IMR-90 (cell line): ENCODE data around the gene TBC1D10A. TPM values are rescaled to one million over a fixed set of nuclear protein-coding genes. Genes with fewer than 3 reads are reported as not detected.

ENCODE experiments used
- ATAC-seq: fragments of 200-7000 bp; cut with Tn5 transposase; 2 replicates; pipeline ENCODE4 v1.9.1; 2020; ENCODE audit warnings: low read depth, mild to moderate bottlenecking, moderate library complexity
- BruUV-seq: library from RNA; stranded (reverse); fragments of 400-500 nt; replicated peaks from 2 replicates; lab custom pipeline; 2021; lab: Mats Ljungman, UMichigan
- CTCF ChIA-PET: fragments of 300-600 bp; formaldehyde crosslinking; extraction: SDS; loops from one replicate; lab custom pipeline; 2021; ENCODE audit warnings: antibody characterized with exemption; lab: Yijun Ruan, JAX
- POLR2A ChIA-PET: fragments of 300-600 bp; sonication (Branson Sonifier 250); formaldehyde crosslinking; loops from one replicate; lab custom pipeline; 2022; ENCODE audit warnings: antibody characterized with exemption; ENCODE audit not compliant: unreplicated experiment; lab: Charles Lee
- DNase-seq: peaks from one replicate; pipeline ENCODE4 v3.0.0; 2013
- H2AFZ ChIP-seq: replicated peaks from 2 replicates; pipeline ENCODE3; 2013; ENCODE audit warnings: low read length, mild to moderate bottlenecking; ENCODE audit not compliant: poor library complexity
- H2AK5ac ChIP-seq: 2 replicates; pipeline ENCODE4 v1.6.1; 2013; ENCODE audit warnings: low read depth, low read length, inconsistent platforms
- H2AK9ac ChIP-seq: replicated peaks from 2 replicates; pipeline ENCODE3; 2013; ENCODE audit warnings: mild to moderate bottlenecking, low read depth, low read length, moderate library complexity; ENCODE audit not compliant: poor library complexity
- H2BK120ac ChIP-seq: 2 replicates; pipeline ENCODE4 v1.6.1; 2013; ENCODE audit warnings: low read depth, low read length, inconsistent platforms
- H2BK15ac ChIP-seq: 3 replicates; pipeline ENCODE4 v1.6.1; 2013; ENCODE audit warnings: low read depth, low read length, inconsistent platforms
- H2BK20ac ChIP-seq: 2 replicates; pipeline ENCODE4 v1.6.1; 2013; ENCODE audit warnings: low read depth, mild to moderate bottlenecking, inconsistent platforms, low read length, moderate library complexity
- H2BK5ac ChIP-seq: 2 replicates; pipeline ENCODE4 v1.6.1; 2013; ENCODE audit warnings: mild to moderate bottlenecking, low read depth, low read length, inconsistent platforms; ENCODE audit not compliant: poor library complexity, severe bottlenecking
- H3K14ac ChIP-seq: replicated peaks from 2 replicates; pipeline ENCODE4 v1.6.1; 2013; ENCODE audit warnings: low read depth, low read length, inconsistent platforms
- H3K18ac ChIP-seq: 2 replicates; pipeline ENCODE4 v1.6.1; 2013; ENCODE audit warnings: low read depth, low read length, control low read depth
- H3K23ac ChIP-seq: 2 replicates; pipeline ENCODE4 v1.6.1; 2013; ENCODE audit warnings: low read depth, low read length, inconsistent platforms
- H3K27ac ChIP-seq: 2 replicates; pipeline ENCODE4 v1.5.1; 2013; ENCODE audit warnings: mild to moderate bottlenecking, control low read depth, low read length; ENCODE audit not compliant: insufficient read depth
- H3K27me3 ChIP-seq: 2 replicates; pipeline ENCODE4 v1.6.1; 2013; ENCODE audit warnings: low read length; ENCODE audit not compliant: control insufficient read depth, insufficient read depth
- H3K36me3 ChIP-seq: 2 replicates; pipeline ENCODE4 v1.6.1; 2013; ENCODE audit warnings: low read length, mixed read lengths; ENCODE audit not compliant: control insufficient read depth, insufficient read depth
- H3K4ac ChIP-seq: 2 replicates; pipeline ENCODE4 v1.6.1; 2013; ENCODE audit warnings: low read depth, low read length, inconsistent platforms
- H3K4me1 ChIP-seq: 2 replicates; pipeline ENCODE4 v1.6.1; 2013; ENCODE audit warnings: low read length, mixed read lengths; ENCODE audit not compliant: control insufficient read depth, insufficient read depth
- H3K4me2 ChIP-seq: 2 replicates; pipeline ENCODE4 v1.6.1; 2013; ENCODE audit warnings: low read depth, mild to moderate bottlenecking, control low read depth, low read length, moderate library complexity
- H3K4me3 ChIP-seq: 2 replicates; pipeline ENCODE4 v1.5.1; 2013; ENCODE audit warnings: low read depth, mild to moderate bottlenecking, control low read depth, low read length, moderate library complexity; ENCODE audit not compliant: insufficient read depth
- H3K56ac ChIP-seq: 2 replicates; pipeline ENCODE4 v1.6.1; 2013; ENCODE audit warnings: low read length, inconsistent platforms; ENCODE audit not compliant: insufficient read depth; ENCODE audit errors: extremely low read depth
- H3K79me1 ChIP-seq, 2 experiments: 2 replicates each; pipeline ENCODE4 v1.6.1; 2013; ENCODE audit warnings: low read length in 2 of 2, inconsistent platforms in 1 of 2, low read depth in 1 of 2
- H3K9ac ChIP-seq: 2 replicates; pipeline ENCODE4 v1.6.1; 2013; ENCODE audit warnings: low read depth, low read length, control low read depth
- H3K9me1 ChIP-seq: 2 replicates; pipeline ENCODE4 v1.6.1; 2013; ENCODE audit warnings: low read length, inconsistent platforms; ENCODE audit not compliant: insufficient read depth
- H3K9me3 ChIP-seq: 2 replicates; pipeline ENCODE4 v1.6.1; 2013; ENCODE audit warnings: low read length; ENCODE audit not compliant: control insufficient read depth, insufficient read depth
- H4K20me1 ChIP-seq: 2 replicates; pipeline ENCODE4 v1.6.1; 2013; ENCODE audit warnings: low read length, inconsistent platforms; ENCODE audit not compliant: insufficient read depth
- H4K5ac ChIP-seq: 2 replicates; pipeline ENCODE4 v1.6.1; 2013; ENCODE audit warnings: mild to moderate bottlenecking, low read depth, low read length, control low read depth
- H4K8ac ChIP-seq, 2 experiments: 2 replicates each; pipeline ENCODE4 v1.6.1; 2013; ENCODE audit warnings: low read depth in 2 of 2, low read length in 2 of 2, control low read depth in 1 of 2, inconsistent platforms in 1 of 2
- H4K91ac ChIP-seq: 2 replicates; pipeline ENCODE4 v1.6.1; 2013; ENCODE audit warnings: low read depth, low read length, inconsistent platforms; ENCODE audit not compliant: insufficient read depth
- BHLHE40 ChIP-seq: fragments of 150-350 bp; IDR thresholded peaks from 2 replicates; pipeline ENCODE4 v1.6.1; 2016; ENCODE audit warnings: mild to moderate bottlenecking, low read depth, low read length
- CEBPB ChIP-seq: IDR thresholded peaks from 2 replicates; pipeline ENCODE4 v1.6.1; 2012; ENCODE audit warnings: low read depth, low read length, improper control_type of control experiment
- CHD1 ChIP-seq: IDR thresholded peaks from 2 replicates; pipeline ENCODE4 v1.6.1; 2012; ENCODE audit warnings: low read depth, low read length, improper control_type of control experiment
- CTCF ChIP-seq: conservative IDR thresholded peaks from 2 replicates; pipeline ENCODE4 v1.5.1; 2012; ENCODE audit warnings: mild to moderate bottlenecking, low read depth, low read length, improper control_type of control experiment
- ELK1 ChIP-seq: fragments of 150-350 bp; IDR thresholded peaks from 2 replicates; pipeline ENCODE4 v1.6.1; 2016; ENCODE audit warnings: low read depth, mild to moderate bottlenecking, low read length, moderate library complexity, borderline replicate concordance
- FOS ChIP-seq: fragments of 150-350 bp; IDR thresholded peaks from 2 replicates; pipeline ENCODE4 v1.6.1; 2016; ENCODE audit warnings: low read depth, low read length
- MAFK ChIP-seq: IDR thresholded peaks from 2 replicates; pipeline ENCODE4 v1.6.1; 2012; ENCODE audit warnings: low read depth, low read length, improper control_type of control experiment
- MAZ ChIP-seq: IDR thresholded peaks from 2 replicates; pipeline ENCODE4 v1.6.1; 2012; ENCODE audit warnings: low read depth, mild to moderate bottlenecking, low read length, improper control_type of control experiment, moderate library complexity, borderline replicate concordance
- MXI1 ChIP-seq: IDR thresholded peaks from 2 replicates; pipeline ENCODE4 v1.6.1; 2012; ENCODE audit warnings: low read depth, mild to moderate bottlenecking, low read length, moderate library complexity, borderline replicate concordance
- NFE2L2 ChIP-seq: fragments of 150-350 bp; IDR thresholded peaks from 2 replicates; pipeline ENCODE4 v1.6.1; 2016; ENCODE audit warnings: low read depth, mild to moderate bottlenecking, low read length
- POLR2A ChIP-seq: IDR thresholded peaks from 2 replicates; pipeline ENCODE4 v1.6.1; 2012; ENCODE audit warnings: mild to moderate bottlenecking, low read depth, low read length
- RAD21 ChIP-seq: IDR thresholded peaks from 2 replicates; pipeline ENCODE4 v1.6.1; 2012; ENCODE audit warnings: low read length, improper control_type of control experiment
- RCOR1 ChIP-seq: IDR thresholded peaks from 2 replicates; pipeline ENCODE4 v1.6.1; 2012; ENCODE audit warnings: mild to moderate bottlenecking, low read length, improper control_type of control experiment; ENCODE audit not compliant: insufficient replicate concordance
- RFX5 ChIP-seq: IDR thresholded peaks from 2 replicates; pipeline ENCODE4 v1.8.0; 2012; ENCODE audit warnings: low read depth, mild to moderate bottlenecking, low read length, moderate library complexity
- SMC3 ChIP-seq: fragments of 150-350 bp; IDR thresholded peaks from 2 replicates; pipeline ENCODE4 v1.6.1; 2016; ENCODE audit warnings: low read depth, mild to moderate bottlenecking, antibody characterized with exemption, low read length, moderate library complexity
- USF2 ChIP-seq: fragments of 150-350 bp; IDR thresholded peaks from 2 replicates; pipeline ENCODE4 v1.6.1; 2017; ENCODE audit warnings: mild to moderate bottlenecking, antibody characterized with exemption, low read length, low read depth
- WGBS, 2 experiments: methylation state at CpG; one replicate each; pipeline versions ENCODE4 v1.1.5 to v1.1.7; 2013; ENCODE audit warnings: missing lambda C conversion rate in 2 of 2; ENCODE audit not compliant: insufficient read length in 1 of 2; ENCODE audit errors: extremely low coverage in 2 of 2; 5-methylcytosine and 5-hydroxymethylcytosine counted together
- dilution Hi-C: fragments of 300-500 bp; cut with HindIII; formaldehyde crosslinking; loops from one replicate; pipeline ENCODE4 v1.14.3; 2018; ENCODE audit warnings: low sequenced_read_pairs; ENCODE audit not compliant: unreplicated experiment
- in situ Hi-C: fragments of 300-500 bp; cut with MboI; formaldehyde crosslinking; loops from 3 replicates; pipeline ENCODE4 v1.14.3; 2019; ENCODE audit warnings: low sequenced_read_pairs, inconsistent platforms, mixed read lengths
- intact Hi-C: fragments of 100-400 bp; cut with micrococcal nuclease; formaldehyde crosslinking; loops from 2 replicates; pipeline ENCODE4 v1.10.0; 2022
- polyA plus RNA-seq, 3 experiments: library from polyadenylated mRNA; depleted of rRNA; stranded (reverse); fragments of >200 nt; gene quantifications; 2 replicates each; pipeline ENCODE4 v1.2.3, GENCODE V29; 2012; ENCODE audit warnings: low replicate concordance in 1 of 3
- total RNA-seq: library from RNA; depleted of rRNA; stranded (reverse); fragments of >200 nt; gene quantifications from 2 replicates; pipeline ENCODE4 v1.2.3, GENCODE V29; 2012

The TBC1D10A gene
- total and polyA plus RNA-seq, 2 of the 4 experiments (the other 2 are of a cell fraction), result 16.3 to 33.1 TPM

GRCh38 chr22:30295576-30295975 lies 31.2 kb downstream of the TBC1D10A start:
- peaks cover 80% of the 10 kb centered on the region for H3K36me3 ChIP-seq
- no peak overlapping the region for H3K18ac ChIP-seq
- H2AFZ ChIP-seq, result no peak overlapping the region
- peaks cover 9% of the 10 kb centered on the region; the same call in 1 of the 2 replicates for H3K4me1 ChIP-seq
- ATAC-seq, result no peak
- H2AK5ac ChIP-seq, result no peak overlapping the region
- H3K9ac ChIP-seq, result no peak overlapping the region
- H2AK9ac ChIP-seq, result no peak overlapping the region
- no peak overlapping the region for H2BK15ac ChIP-seq
- H3K56ac ChIP-seq, result no peak overlapping the region
- no peak overlapping the region for H3K27ac ChIP-seq
- no peak overlapping the region for H3K4me3 ChIP-seq
- peaks cover 26% of the 10 kb centered on the region for H4K20me1 ChIP-seq
- H2BK5ac ChIP-seq, result no peak overlapping the region
- H3K14ac ChIP-seq, result no peak overlapping the region
- no TSS peak for BruUV-seq
- H3K4me2 ChIP-seq, result no peak overlapping the region
- no peak overlapping the region for H4K91ac ChIP-seq
- no peaks in the 10 kb centered on the region for H3K9me3 ChIP-seq
- no peak for TF ChIP-seq BHLHE40
- no peak for TF ChIP-seq RCOR1
- no peak for TF ChIP-seq CTCF
- no peak for TF ChIP-seq RAD21
- no peak for TF ChIP-seq NFE2L2
- TF ChIP-seq CHD1, result no peak
- no peak for TF ChIP-seq MAFK
- TF ChIP-seq MAZ, result no peak
- TF ChIP-seq POLR2A, result no peak
- no peak for TF ChIP-seq CEBPB
- no peak for TF ChIP-seq MXI1
- no peak for TF ChIP-seq ELK1
- no peak for TF ChIP-seq SMC3
- TF ChIP-seq USF2, result no peak
- no peak for TF ChIP-seq RFX5
- no peak for TF ChIP-seq FOS
- in situ Hi-C loops, result no loop called here
- H3K9me1 ChIP-seq, result peaks cover 5% of the 10 kb centered on the region
- intact Hi-C loops, result no loop called here
- CTCF ChIA-PET, result no interaction called here
- no peak overlapping the region for H4K8ac ChIP-seq
- H2BK120ac ChIP-seq, result no peak overlapping the region
- no peak overlapping the region for H3K4ac ChIP-seq
- no peak overlapping the region for H3K23ac ChIP-seq
- POLR2A ChIA-PET, result no interaction called here
- H3K27me3 ChIP-seq, result no peaks in the 10 kb centered on the region
- H4K5ac ChIP-seq, result no peak overlapping the region
- WGBS, 2 experiments, result 40% methylated on average over 1 of the region's 7 CpGs; no CpG with 5 or more reads in 1 of the 2 experiments
- H2BK20ac ChIP-seq, result no peak overlapping the region
- H3K79me1 ChIP-seq, result peaks cover 4 to 11% of the 10 kb centered on the region in 2 experiments; a peak in 3 of 4 replicates
- dilution Hi-C loops, result no loop called here
- no peak for DNase-seq
